Endodermal cell (in vitro differentiated cells): ENCODE data around the gene DNASE1L1. TPM values are rescaled to one million over a fixed set of nuclear protein-coding genes. Genes with fewer than 3 reads are reported as not detected.
A peak's percentile ranks its signal among the peaks of the same experiment; 100 is the strongest.

Source experiments
- DNase-seq: peaks from one replicate; pipeline ENCODE4 v3.0.0-alpha.2; 2017
- H3K27ac ChIP-seq: 2 replicates; pipeline ENCODE4 v1.5.1; 2013; ENCODE audit warnings: mild to moderate bottlenecking, low read depth, low read length, moderate library complexity
- H3K27me3 ChIP-seq: 2 replicates; pipeline ENCODE4 v1.6.1; 2013; ENCODE audit warnings: mild to moderate bottlenecking, low read length, moderate library complexity; ENCODE audit not compliant: insufficient read depth, control insufficient read depth, poor library complexity, severe bottlenecking
- H3K36me3 ChIP-seq: 2 replicates; pipeline ENCODE4 v1.7.0; 2013; ENCODE audit warnings: mild to moderate bottlenecking, low read length, moderate library complexity; ENCODE audit not compliant: control insufficient read depth, insufficient read depth
- H3K4me1 ChIP-seq: one replicate; pipeline ENCODE4 v1.7.0; 2013; ENCODE audit warnings: low read length; ENCODE audit not compliant: control insufficient read depth, insufficient read depth
- H3K4me3 ChIP-seq: 2 replicates; pipeline ENCODE4 v1.5.1; 2013; ENCODE audit warnings: mild to moderate bottlenecking, low read length, moderate library complexity
- H3K9ac ChIP-seq: 2 replicates; pipeline ENCODE4 v1.6.1; 2013; ENCODE audit warnings: mild to moderate bottlenecking, low read length, moderate library complexity; ENCODE audit not compliant: poor library complexity, severe bottlenecking; ENCODE audit errors: extremely low read depth
- H3K9me3 ChIP-seq: 2 replicates; pipeline ENCODE4 v1.6.1; 2013; ENCODE audit warnings: mild to moderate bottlenecking, low read length, moderate library complexity; ENCODE audit not compliant: control insufficient read depth
- H3K27ac Mint-ChIP-seq: 2 replicates; pipeline ENCODE4 v1.8.0; 2020; ENCODE audit warnings: mixed read lengths
- H3K27me3 Mint-ChIP-seq: 2 replicates; pipeline ENCODE4 v1.8.0; 2021; ENCODE audit warnings: mild to moderate bottlenecking, mixed read lengths; ENCODE audit not compliant: insufficient read depth
- H3K36me3 Mint-ChIP-seq: 2 replicates; pipeline ENCODE4 v1.8.0; 2020; ENCODE audit warnings: low read depth, mixed read lengths
- H3K4me1 Mint-ChIP-seq: 2 replicates; pipeline ENCODE4 v1.8.0; 2020; ENCODE audit warnings: mixed read lengths
- H3K4me3 Mint-ChIP-seq: 2 replicates; pipeline ENCODE4 v1.8.0; 2020; ENCODE audit warnings: mild to moderate bottlenecking, moderate library complexity, mixed read lengths
- H3K9me3 Mint-ChIP-seq: 2 replicates; pipeline ENCODE4 v1.8.0; 2020; ENCODE audit warnings: mild to moderate bottlenecking, mixed read lengths
- WGBS, 2 experiments: methylation state at CpG; one replicate each; pipeline versions ENCODE4 v1.1.5 to v1.1.7; 2013; ENCODE audit warnings: missing lambda C conversion rate in 2 of 2, mixed read lengths in 1 of 2; ENCODE audit not compliant: insufficient coverage in 1 of 2, insufficient read length in 1 of 2; 5-methylcytosine and 5-hydroxymethylcytosine counted together
- total RNA-seq, 2 donors: library from RNA; stranded (reverse); fragmentation: NEBNext Ultra II Directional in 1 of 2; extraction: Animal tissue kit (Norgen Biotek cat#: 25700) in 1 of 2; gene quantifications; 2 replicates in 1 of 2; 3 replicates in 1 of 2; pipeline ENCODE4 v1.2.1, GENCODE V29; 2021
- TF ChIP-seq, protein P1 (sequence below): fragments of 200-600 bp; sonication (generic); conservative IDR thresholded peaks from 2 replicates; pipeline ENCODE4 v1.5.0; 2021; ENCODE audit warnings: antibody characterized with exemption, mild to moderate bottlenecking

DNASE1L1 gene
- total RNA-seq, 2 donors from 2014 or later, result 13.8 to 17.0 TPM

DNA sequence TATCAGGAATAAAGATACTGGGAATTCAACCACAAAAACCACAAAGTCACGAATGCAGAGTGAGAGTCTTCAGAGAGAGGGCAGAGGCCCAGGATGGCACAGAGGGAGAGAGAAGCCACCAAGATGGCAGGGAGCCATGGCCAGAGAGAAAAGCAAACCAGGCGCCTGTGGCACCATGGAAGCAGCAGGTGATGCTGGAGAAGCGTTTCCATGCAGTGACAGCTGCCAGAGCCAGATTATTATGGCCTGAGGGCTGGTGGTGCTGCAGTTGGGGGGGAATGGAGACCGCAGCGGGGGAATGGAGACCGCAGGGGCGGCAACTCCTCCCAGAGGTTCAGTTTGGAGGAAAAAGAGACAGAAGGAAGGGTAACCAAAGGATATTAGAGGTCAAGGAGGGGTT, 8.1 kb upstream of the DNASE1L1 start:
- Histone ChIP-seq H3K4me3 (no peak overlapping the region), H3K9ac (no peak overlapping the region), H3K27me3 (no peaks in the 10 kb centered on the region), H3K9me3 (no peaks in the 10 kb centered on the region), H3K36me3 (no peaks in the 10 kb centered on the region), H3K27ac (no peak overlapping the region), H3K4me1 (no peaks in the 10 kb centered on the region)
- Mint-ChIP-seq H3K27me3 (no peaks in the 10 kb centered on the region), H3K4me1 (no peaks in the 10 kb centered on the region), H3K4me3 (no peak overlapping the region), H3K9me3 (peaks cover 63% of the 10 kb centered on the region), H3K27ac (no peak overlapping the region), H3K36me3 (peaks cover 5% of the 10 kb centered on the region)
- TF ChIP-seq, protein P1, sequence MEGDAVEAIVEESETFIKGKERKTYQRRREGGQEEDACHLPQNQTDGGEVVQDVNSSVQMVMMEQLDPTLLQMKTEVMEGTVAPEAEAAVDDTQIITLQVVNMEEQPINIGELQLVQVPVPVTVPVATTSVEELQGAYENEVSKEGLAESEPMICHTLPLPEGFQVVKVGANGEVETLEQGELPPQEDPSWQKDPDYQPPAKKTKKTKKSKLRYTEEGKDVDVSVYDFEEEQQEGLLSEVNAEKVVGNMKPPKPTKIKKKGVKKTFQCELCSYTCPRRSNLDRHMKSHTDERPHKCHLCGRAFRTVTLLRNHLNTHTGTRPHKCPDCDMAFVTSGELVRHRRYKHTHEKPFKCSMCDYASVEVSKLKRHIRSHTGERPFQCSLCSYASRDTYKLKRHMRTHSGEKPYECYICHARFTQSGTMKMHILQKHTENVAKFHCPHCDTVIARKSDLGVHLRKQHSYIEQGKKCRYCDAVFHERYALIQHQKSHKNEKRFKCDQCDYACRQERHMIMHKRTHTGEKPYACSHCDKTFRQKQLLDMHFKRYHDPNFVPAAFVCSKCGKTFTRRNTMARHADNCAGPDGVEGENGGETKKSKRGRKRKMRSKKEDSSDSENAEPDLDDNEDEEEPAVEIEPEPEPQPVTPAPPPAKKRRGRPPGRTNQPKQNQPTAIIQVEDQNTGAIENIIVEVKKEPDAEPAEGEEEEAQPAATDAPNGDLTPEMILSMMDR, result no peak
- DNase-seq, result no peak
- WGBS, 2 experiments, result 94 to 95% methylated on average over 2 to 7 of the region's 7 CpGs

DNA sequence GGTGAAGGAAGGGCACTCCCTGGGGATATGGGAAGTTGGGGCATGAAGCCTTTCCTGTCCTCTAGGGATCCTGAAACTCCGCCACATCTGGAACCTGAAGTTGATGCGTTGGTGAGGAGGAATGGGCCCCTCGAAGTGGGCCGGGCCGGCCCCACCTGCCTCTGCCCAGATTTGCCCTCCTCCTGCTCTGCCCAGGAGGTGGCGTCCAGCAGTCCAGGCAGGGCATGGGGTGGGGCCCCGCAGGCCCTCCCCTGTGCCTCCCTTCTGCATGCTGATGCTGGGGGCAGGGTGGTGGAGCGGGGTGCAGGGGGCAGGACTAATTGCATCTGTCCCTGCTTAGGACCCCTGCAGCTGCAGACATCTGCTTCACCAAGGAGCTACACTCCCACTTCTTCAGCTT, 4.1 kb upstream of the DNASE1L1 start:
- Histone ChIP-seq H3K4me1 (no peaks in the 10 kb centered on the region), H3K27me3 (no peaks in the 10 kb centered on the region), H3K9me3 (no peaks in the 10 kb centered on the region), H3K27ac (no peak overlapping the region), H3K36me3 (no peaks in the 10 kb centered on the region), H3K9ac (no peak overlapping the region), H3K4me3 (no peak overlapping the region)
- TF ChIP-seq, protein P1, result no peak
- Mint-ChIP-seq H3K4me1 (peaks cover 5% of the 10 kb centered on the region), H3K27ac (no peak overlapping the region), H3K27me3 (peaks cover 1% of the 10 kb centered on the region), H3K9me3 (peaks cover 53% of the 10 kb centered on the region), H3K4me3 (no peak overlapping the region), H3K36me3 (peaks cover 3% of the 10 kb centered on the region)
- WGBS, 2 experiments, result 90% methylated on average over 7 of the region's 8 CpGs; no CpG with 5 or more reads in 1 of the 2 experiments
- DNase-seq, result no peak

DNA sequence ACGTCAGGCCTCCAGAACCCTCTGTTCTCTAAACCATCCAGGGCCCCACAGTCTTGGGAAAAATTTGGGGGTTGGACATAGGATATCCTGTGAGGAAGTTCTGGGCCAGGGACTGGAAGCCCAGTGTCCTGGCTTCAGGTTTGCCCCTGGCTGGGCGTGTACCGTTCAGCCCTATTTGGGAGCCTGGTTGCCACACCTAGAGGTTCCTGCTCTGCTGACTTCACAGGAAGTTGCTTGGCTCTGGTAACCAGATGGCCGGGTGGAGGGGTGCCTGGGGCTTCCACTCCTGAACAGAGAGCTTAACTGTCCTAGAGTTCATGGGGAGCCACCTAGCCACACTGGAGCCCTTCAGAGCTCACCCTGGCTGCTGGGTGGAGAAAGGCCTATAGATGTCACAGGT, 3.4 kb upstream of the DNASE1L1 start:
- no peak overlapping the region for H3K9ac ChIP-seq
- H3K4me3 ChIP-seq, result peak overlapping the region; percentile 76
- DNase-seq, result no peak
- 83% methylated on average over 4 of the region's 4 CpGs; no CpG with 5 or more reads in 1 of the 2 experiments for WGBS, 2 experiments
- Mint-ChIP-seq H3K9me3 (peaks cover 51% of the 10 kb centered on the region), H3K27ac (no peak overlapping the region), H3K4me3 (peak overlapping the region; percentile 70), H3K27me3 (peaks cover 1% of the 10 kb centered on the region), H3K36me3 (peaks cover 3% of the 10 kb centered on the region), H3K4me1 (peaks cover 5% of the 10 kb centered on the region)
- no peak overlapping the region for H3K27ac ChIP-seq
- no peaks in the 10 kb centered on the region for H3K4me1 ChIP-seq
- TF ChIP-seq, protein P1, result no peak
- H3K27me3 ChIP-seq, result no peaks in the 10 kb centered on the region
- H3K9me3 ChIP-seq, result no peaks in the 10 kb centered on the region
- H3K36me3 ChIP-seq, result no peaks in the 10 kb centered on the region
